ENCODE data around the gene JOSD1.

The JOSD1 gene

DNA sequence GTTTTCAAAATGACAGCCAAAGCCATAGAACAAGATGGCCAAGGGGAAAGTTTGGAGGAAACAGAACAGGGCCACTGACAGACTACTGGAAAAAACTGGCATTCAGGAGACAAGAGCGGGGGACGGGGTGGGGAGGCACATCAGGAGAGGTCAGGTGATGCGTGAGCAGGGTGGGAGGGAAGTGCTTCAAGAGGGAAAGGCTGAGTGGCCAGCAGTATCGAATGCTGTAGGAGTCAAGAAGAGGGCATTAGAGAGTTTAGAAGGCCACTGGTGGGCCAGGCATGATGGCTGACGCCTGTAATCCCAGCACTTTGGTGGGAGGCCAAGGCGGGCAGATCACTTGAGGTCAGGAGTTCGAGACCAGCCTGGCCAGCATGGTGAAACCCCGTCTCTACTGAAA, 13.2 kb upstream of the JOSD1 start:
- DNase-seq (ENCODE audit: low read depth in 2 of 2), result no peak

DNA sequence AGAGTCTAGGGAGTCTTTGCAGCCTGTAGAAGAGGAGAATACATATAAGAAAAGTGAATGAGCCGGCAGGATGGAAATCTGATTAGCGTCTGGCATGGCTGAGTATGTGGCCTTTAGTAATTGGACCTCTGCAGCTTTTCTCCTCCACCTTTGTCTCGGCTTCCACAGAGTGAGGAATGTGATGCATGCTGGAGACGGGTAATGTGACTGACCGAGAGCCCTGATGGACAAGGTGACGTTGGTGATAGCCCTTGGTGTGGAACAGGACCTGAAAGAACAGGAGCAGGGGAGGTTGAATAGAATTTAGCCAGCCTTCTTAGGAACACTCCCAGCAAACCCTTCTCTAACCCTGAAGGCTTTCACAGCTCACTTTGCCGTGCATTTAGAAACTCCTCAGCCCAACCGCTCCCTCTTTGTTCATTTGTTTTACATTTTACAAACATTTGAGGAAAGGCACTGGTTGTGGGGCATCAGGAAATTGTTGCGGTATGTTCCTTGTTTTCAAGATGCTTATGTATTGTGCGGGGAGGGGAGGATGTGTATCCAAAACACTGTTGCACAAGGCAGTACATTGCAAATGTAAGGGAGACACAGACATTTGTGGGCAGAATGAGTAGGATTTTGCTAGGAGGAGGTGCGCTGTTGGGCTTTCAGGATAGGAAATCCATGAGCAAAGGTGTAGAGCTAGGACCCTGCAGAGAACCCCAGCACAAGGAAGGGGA, 11.9 kb upstream of the JOSD1 start:
- no peak for DNase-seq (ENCODE audit: low read depth in 2 of 2)

DNA sequence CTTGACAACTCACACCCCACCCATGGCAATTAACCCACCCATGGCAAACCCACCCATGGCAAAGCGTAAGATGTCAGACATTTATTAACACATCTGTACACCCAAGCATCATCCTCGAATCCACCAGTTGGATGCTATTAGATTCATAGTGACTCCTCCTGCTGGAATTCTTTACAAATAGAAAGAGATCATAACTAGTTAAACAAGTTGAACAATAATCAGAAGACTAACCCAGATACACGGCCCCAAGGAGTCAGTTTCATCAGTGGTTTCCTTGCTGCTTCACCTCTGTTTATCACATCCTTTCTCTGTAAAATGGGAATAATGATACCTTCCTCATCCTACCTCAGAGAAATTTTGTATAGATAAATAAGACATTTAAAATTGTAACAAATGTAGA, 10.1 kb upstream of the JOSD1 start:
- DNase-seq (ENCODE audit: low read depth in 2 of 2), result no peak

DNA sequence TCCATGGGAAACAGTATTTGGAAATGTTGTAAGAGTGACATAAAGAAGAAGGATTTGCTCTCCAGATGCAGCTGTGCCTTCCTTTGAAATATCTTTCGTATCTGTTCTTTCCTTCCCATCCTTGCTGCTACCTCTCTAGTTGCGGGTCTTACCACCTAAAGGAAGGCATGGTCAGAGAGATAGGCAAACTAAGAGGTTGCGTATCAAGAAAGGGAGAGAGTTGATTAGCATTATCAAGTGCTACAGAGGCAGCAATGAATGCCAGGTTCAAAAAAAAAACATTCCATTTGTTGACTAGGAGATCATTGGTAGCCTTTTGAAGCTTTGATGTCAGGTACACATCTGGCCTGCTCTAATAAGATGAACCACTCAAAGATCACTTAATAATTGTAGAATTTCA, 9.6 kb upstream of the JOSD1 start:
- DNase-seq (ENCODE audit: low read depth in 2 of 2), result no peak

DNA sequence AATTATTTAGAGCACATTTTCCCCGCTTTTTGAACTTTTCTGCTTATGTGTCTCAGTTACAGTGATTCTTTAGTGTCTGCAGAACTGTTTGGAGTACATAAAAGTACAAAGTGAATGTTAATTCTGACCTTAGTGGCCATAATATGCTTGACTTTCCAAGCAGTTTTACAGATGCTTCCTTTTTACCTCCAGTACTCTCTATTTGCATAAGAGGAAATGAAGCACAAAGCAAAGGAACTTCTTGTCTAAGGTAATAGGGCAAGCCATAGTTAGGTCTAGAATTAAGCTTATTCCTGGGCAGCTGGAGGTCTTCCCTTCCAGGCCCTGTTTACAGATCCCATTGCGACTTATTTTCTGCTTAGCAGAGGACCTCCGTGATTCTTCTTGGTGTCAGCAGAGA, 8.6 kb upstream of the JOSD1 start:
- DNase-seq (ENCODE audit: low read depth in 2 of 2), result no peak

DNA sequence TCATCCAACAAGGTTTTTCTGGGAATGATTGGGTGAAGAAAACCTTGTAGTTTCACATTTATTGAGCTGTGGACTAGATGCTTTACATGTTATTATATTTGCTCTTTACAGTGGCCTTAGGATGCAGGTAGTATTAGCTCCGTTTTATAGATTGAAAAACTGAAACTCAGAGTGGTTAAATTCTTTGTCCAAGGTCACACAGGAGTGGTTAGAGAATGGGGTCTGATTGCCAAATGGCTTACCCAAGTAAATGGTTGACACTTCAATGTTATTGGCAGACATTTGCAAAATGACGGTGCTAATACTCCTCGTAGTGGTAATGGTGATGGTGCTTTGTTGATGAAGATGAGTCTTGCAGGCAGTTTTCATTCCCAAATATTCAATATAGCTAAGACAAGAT, 7.2 kb upstream of the JOSD1 start:
- no peak for DNase-seq (ENCODE audit: low read depth in 2 of 2)

DNA sequence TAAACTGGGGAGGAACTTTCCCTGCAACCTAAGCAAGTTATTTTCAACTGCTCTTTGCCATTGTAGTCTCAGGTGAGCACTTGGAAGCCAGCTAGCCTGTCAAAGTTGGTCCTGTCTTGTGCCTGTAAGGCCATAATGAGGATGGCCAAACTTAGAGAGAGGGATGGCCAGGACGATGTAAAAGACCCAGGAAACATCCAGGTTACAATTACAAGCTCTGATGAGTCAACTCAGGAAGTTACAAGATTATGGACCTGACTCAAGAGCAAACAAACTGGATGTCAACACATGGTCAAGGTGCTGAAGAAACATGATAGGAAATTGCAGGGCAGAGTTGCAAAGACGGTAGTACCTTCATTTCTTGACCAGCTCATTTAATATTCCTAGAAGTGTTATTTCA, 6.6 kb upstream of the JOSD1 start:
- DNase-seq (ENCODE audit: low read depth in 2 of 2), result no peak

DNA sequence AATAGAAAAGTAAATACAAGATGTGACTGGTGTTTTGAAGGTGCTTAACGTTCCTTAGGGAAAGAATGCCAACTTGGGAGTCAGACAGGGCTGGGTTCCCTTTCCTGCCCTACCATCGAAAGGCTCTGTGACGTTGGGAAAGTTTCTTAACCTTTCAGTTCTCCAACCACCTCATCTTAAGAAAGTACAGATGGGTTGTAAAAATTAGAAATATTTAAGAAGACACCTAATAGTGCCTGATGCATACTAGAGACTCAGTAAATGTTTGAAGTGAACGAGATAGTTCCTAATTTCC, 6.1 kb upstream of the JOSD1 start:
- no peak for DNase-seq (ENCODE audit: low read depth in 2 of 2)

DNA sequence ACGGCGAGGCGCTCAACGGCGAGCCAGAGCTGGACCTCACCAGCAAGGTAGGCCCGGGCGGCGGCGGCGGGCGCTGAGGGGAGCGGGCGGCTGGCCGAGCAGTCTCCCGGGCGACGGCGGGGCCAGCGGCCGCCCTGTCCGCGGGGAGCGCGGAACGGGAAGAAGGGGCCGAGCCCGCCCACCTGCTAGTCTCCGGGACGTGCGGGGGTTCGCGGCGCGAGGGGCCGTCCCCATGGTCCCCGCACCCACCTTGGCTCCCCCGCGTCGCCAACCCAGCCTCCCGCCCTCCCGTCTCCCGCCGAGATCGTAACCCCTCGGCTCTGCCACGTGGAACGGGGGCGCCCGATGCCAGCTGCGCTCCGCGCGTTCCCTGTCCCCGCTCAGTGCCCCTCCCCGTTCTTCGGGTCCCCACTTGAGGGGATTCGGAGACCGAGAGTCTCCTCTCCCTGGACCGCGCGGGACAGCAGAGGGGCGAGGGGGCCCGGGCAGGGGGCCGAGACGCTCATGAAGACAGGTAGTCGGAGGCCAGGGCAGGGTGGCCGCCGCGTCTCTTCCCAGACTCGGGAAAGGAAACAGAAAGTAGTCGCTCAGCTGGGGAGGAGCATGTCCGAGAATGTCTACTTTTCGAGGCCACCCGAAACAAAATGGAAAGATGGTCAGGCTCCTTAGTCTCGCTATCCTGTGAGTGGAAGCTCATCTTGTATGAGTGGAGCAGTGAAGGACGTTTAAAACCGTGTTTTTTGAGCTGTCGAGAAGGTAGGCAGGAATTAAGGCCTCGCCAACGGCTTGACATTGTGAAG, 5.6 kb upstream of the JOSD1 start:
- no peak for DNase-seq (ENCODE audit: low read depth in 2 of 2)

DNA sequence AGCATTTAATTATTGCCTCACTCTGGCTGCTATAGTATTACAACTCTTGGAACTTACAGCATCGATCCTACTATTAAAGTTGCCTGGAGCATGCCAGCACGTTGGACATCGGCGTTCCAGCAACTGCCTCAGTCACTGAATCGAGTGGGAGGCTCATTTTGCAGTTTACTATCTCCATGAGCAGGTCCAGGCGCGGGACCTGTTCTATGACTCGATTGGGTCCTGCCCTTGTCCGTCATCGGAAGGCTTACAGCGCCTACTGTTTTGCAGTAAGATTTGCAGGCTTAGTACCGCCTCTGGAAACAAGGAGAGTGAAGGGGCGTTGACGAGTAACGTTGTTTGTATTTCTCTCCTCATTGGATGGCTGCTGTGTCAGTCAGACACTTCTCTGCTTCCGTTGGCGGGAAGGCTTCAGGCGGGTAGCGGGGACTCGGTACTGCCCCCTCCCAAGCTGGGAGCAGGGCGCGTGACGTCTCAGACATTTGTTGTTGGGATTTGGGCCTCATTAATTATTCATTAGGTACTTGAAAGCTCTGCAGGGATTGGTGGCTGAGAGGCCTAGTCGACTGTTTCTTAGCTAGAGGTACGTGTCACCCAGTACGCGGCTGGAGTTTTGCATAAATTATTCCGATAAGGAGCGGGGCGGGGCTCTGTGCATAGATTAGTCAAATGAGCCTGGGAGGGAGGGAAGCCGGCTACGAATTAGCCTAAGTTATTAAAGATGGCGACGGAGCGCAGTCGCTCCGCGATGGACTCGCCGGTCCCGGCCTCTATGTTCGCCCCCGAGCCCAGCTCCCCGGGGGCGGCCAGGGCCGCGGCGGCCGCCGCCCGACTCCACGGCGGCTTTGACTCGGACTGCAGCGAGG, 4.7 kb upstream of the JOSD1 start, which contains the start of gene GTPBP1:
Gene GTPBP1, plus strand, starts transcription at position 710 of the 866 bp plus-strand sequence. Its CDS starts 12 bp downstream, at position 722.
- peak; percentile 90 to 91 for DNase-seq (ENCODE audit: low read depth in 2 of 2)

DNA sequence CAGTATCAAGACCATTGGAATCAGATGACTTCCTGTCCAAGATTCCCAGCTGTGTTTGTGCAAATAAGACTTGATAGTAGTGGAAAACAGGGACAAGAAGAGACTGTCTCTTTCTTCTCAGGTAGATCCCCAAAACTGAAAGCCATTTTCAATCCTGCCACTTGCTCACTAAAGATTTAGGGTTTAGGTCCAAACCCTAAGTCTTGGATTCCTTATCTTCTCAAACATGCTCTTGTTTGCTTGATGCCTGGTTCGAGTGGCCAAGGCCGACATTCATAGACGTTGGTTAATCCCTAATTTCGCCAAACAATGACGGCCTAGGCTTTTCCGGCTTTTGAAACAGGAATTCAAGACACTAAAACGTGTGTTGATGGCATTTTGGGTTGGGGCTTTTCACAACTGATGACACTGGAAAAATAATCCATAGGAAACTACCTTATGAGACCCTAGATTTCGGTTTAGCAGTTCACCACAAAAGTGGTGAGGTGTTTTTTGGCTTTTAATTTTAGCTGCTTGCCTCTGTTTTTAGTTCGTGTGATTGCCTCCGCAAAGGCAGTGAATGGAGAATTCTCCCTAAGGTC, 4.0 kb upstream of the JOSD1 start:
- no peak for DNase-seq (ENCODE audit: low read depth in 2 of 2)

DNA sequence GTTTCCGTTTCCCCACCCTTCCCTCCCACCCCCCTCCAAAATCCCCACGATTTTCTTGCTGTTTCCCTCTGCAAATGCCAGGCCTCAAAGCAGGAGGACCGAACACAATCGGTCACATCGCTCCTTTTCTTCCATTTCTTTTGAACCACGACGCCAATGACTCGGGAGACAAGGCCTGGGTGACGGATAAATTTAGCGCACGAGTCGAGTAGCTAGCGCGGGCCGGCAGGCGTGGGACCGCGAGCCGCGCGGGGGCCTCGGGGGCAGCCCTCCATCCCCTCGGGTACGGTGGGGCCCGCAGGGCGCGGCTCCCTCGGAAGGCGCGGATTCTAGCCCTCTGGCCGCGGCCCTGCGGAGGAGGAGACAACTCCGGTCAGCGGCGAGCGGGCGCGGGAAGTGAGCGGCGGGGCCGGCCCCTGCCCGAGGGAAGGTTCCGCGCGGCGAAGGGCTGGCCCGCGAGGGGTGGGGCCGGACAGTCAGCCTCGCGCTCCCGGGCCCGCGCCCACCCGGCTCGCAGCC, 414 bp downstream of the JOSD1 start:
- no peak for DNase-seq (ENCODE audit: low read depth in 2 of 2)

DNA sequence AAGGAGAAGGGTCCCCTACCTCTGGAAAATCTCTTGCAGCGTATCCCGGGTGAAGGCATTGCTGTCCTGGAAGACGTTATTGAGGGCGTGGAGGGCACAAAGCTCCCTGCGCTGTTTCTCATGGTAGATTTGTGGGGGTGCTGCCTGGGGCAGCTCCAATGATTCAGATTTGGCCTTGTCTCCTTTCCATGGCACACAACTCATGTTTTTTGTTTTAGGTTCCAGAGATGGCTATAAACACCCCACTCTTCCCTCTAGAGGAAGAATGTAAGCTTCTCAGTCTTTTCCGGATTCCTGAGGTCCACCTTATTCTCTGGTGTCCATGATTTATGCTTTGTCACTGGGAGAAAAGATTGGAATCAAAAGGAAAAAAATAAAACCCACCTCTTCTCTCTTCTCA, 959 bp downstream of the JOSD1 start:
- no peak for DNase-seq (ENCODE audit: low read depth in 2 of 2)

DNA sequence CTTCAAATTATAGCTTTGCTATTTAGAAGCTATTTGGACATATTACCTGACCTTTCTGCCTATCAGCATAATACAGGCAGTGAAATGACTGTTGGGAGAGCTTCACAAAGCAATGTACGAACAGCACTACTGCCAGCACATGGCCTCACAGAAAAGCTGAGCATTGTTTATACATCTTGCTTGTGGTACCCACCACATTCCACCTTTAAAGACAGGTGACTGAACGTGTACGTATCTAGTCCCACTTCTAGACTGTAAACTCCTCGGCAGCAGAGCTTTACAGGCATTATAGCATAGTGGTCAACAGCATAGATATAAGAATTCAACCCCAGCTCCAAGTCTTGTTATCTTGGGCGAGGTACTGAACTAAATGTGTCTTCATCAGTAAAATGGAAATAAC, 1.6 kb downstream of the JOSD1 start:
- no peak for DNase-seq (ENCODE audit: low read depth in 2 of 2)

DNA sequence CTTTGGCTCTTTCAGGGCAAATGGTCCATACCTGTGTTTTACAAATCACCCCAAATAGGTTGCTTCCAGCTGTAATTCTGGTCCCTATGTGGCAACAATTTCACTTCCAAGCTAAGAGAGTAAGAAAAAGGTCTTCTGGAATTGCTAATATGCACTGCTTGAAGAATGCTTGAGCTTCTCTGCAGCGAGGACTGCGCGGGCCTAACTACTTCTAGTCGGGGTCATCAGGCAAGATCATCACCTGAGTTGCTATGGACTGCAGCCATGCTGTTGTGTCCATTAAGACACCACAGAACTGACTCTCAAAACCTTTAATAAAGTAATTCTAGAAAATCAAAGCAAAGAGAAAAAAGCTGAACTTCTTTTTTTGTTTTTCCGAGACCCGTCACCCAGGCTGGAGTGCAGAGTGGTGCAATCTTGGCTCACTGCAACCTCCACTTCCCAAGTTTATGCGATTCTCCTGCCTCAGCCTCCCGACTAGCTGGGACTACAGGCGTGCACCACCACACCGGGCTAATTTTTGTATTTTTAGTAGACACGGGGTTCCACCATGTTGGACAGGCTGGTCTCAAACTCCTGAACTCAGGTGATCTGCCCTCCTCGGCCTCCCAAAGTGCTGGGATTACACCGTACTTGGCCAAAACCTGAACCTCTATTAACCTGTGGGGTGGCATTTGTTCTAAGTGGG, 2.2 kb downstream of the JOSD1 start:
- no peak for DNase-seq (ENCODE audit: low read depth in 2 of 2)

DNA sequence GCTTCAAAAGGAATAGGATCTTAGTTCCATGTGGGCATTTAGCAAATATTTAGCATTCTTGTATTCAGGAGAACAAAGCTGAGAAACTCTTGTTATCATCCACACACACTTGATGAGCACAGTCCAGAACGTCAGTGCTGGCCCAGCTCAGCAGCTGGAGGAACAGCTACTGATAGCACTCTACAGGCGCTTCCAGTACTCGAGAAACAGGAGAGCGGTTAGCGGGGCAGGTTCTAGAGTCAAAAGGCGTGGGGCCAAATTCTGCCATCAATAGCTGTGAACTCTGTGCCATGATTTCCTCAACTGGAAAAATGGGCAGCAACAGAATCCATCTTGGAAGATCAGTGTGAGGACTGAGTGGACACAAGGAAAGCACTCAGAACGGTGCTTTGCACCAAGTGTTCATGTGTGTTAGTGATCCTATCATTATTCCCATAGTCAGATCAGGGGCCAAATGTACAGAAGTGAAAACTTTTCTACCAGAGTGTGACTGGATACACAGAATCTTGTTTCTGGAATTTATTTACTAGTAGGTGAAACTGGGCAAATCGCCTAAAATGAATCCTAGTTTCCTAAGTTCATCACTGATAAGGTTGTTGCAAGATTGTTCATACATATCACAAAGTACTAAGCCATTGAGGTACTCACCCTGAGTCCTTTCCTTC, 3.2 kb downstream of the JOSD1 start:
- DNase-seq (ENCODE audit: low read depth in 2 of 2), result no peak

DNA sequence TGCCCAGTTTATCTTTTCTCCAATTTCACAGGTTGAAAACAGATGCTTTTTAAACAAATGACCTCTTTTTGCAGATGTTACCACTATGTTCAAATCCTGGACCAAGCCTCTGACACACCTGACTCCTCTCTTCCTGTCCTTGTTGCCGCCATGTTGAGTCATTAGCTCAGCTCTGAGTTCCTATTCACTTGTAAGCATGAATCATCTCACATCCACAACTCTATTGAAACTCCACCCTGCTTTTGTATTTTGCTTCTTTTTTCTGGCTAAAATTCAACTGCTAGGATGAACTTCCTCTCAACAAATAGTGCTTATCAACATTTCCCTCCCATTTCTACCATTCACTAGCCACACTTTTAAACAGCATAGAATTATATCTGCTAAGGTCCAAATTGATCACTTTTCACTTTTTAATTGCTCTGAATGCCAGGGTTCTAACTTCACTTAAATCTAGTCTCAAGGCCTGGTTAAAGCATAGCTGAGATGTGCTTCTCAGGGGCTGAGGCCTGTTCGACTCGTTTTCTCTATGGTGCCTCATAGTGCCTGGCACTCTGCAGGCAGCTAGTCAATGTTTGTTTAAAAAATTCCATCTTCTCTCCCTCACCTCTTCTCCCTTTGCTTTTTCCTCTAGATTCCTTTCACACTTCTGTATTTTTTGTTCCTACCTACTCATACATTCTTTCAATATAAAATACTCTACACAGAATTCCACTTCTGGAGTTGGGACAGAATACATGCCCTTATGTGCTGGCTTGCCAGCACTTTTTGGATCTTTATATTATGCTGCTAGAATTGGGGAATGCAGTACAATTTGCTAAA, 3.9 kb downstream of the JOSD1 start:
- DNase-seq (ENCODE audit: low read depth in 2 of 2), result no peak

DNA sequence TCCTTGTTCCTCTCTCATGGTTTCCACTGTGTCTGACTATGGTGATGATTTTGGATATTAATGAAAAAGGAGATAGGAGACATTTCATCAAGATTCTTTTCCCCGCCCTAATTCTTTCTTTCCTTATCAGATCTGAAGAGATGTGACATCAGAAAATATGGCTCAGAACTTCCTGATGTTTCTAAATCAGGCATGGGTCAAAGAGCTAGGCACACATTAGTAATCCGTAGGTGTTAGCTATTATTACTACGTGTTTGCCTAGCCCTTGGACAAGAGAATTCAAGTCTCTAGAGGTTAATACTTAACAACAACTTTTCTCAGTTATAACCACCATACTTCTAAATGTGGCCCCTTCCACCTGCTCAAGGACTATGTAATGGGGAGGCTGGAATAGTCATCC, 5.8 kb downstream of the JOSD1 start:
- DNase-seq (ENCODE audit: low read depth in 2 of 2), result no peak

DNA sequence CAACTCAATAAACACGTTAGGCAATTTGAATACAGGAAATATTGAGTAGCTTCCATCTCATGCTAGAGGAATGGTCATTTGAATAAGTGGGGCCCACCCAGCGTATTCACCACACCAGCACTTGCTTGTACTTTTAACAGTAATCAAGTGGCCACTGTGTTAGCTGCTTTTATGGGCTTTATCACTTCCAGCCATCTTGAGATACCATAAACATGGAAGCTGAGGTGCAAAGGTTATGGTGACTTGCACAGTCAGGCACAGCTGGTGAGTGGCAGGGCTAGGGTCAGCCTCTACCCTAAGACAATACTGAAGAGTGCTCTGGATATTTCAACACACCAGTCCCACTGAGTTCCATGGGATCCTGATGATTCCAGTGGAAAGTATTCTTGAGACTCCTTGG, 6.7 kb downstream of the JOSD1 start:
- no peak for DNase-seq (ENCODE audit: low read depth in 2 of 2)

DNA sequence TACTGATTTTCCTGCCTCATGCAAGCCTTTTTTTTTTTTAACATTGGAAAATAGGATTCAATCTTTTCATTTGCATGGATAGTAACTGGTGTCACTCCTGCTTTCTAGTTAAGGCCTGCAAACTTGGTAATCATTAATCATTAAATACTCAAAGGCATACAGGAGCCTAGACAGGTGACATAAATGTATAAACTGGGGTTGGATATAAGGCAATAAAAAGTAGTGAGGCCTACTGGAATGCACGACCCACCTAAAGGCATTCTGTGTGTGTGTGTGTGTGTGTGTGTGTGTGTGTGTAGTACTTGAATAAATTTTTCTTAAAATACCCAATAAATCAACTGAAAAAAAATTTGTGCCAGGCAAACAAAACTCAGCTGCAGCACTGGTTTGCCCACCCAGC, 11.1 kb downstream of the JOSD1 start:
- DNase-seq (ENCODE audit: low read depth in 2 of 2), result no peak
